GM12891 (cell line): ENCODE measurements around the gene UBE3C.

Source experiments
- PAX5 ChIP-seq: IDR thresholded peaks from 2 replicates; pipeline ENCODE4 v1.6.1; 2011; ENCODE audit warnings: low read length, moderate library complexity, mild to moderate bottlenecking; ENCODE audit not compliant: insufficient read depth, severe bottlenecking
- POLR2A ChIP-seq: IDR thresholded peaks from 2 replicates; pipeline ENCODE4 v1.6.1; 2011; ENCODE audit warnings: low read depth, low read length, control low read depth
- POLR2AphosphoS5 ChIP-seq: IDR thresholded peaks from 2 replicates; pipeline ENCODE4 v1.6.1; 2011; ENCODE audit warnings: low read depth, low read length, control low read depth
- POU2F2 ChIP-seq: IDR thresholded peaks from 2 replicates; pipeline ENCODE4 v1.6.1; 2011; ENCODE audit warnings: low read depth, mild to moderate bottlenecking, control low read depth, low read length, moderate library complexity
- SPI1 ChIP-seq: IDR thresholded peaks from 2 replicates; pipeline ENCODE4 v1.6.1; 2011; ENCODE audit warnings: low read depth, low read length, control low read depth
- TAF1 ChIP-seq: IDR thresholded peaks from 2 replicates; pipeline ENCODE4 v1.6.1; 2011; ENCODE audit warnings: low read depth, low read length, control low read depth

DNA sequence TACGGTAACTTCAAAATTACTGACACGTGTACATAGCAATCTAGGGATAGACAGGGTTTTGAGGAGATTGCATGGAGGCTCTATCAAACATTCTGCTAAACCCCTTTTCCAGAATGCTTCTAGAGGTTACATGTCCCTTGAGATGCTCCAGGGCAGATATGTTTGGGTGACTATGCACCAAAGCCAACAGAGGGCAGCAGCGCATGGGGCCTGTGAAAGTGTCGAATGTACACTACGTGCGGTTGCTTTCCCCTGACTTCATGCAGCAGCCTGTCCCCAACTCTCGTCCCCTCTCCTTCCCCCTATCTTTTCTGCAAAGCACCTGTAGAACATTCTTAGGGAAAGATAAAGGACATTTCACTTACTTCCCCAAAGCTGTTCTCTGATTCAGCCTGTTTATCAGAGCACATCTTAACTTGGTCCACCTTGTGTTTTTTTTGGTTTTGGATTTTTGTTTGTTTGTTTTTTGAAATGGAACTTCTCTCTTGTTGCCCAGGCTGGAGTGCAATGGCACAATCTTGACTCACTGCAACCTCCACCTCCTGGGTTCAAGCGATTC lies 90.2 kb downstream of the UBE3C start:
- no peak for TF ChIP-seq PAX5
- TF ChIP-seq TAF1 = no peak
- TF ChIP-seq POLR2A = no peak
- TF ChIP-seq POLR2AphosphoS5 = no peak
- no peak for TF ChIP-seq SPI1
- no peak for TF ChIP-seq POU2F2
